Heart left ventricle (tissue), 13 donors: ENCODE measurements around the gene TMEM89.

Experiments used
- CTCF ChIP-seq, 12 donors: fragments of 200-600 bp; sonication (generic) in 4 of 12; IDR thresholded peaks; one replicate each; pipeline versions ENCODE4 v1.5.0 to v1.8.0; 2018 to 2022; ENCODE audit warnings: antibody characterized with exemption in 12 of 12, mild to moderate bottlenecking in 5 of 12
- POLR2A ChIP-seq, 2 donors: fragments of 450-650 bp; IDR thresholded peaks; one replicate each; pipeline ENCODE4 v1.6.1; 2017; ENCODE audit warnings: antibody characterized with exemption in 2 of 2, mild to moderate bottlenecking in 2 of 2, moderate library complexity in 2 of 2
- donor health status: ischemic (EF 13 %, LVEDD 7.1; RV severe dilation, severe dysfunction).
- donor health status: DM: no; HTN: yes; CAD: no.
- donor health status: DM: no; HTN: no; CAD: no.
- donor health status: ischemic (EF 25% LVEDD 6.9; RV normal size, moderate dysfunction).
- donor health status: ischemic (EF 25% LVEDD 5.7; RV mildly dilated, moderate dysfunction).
- donor health status: ischemic (EF 35%, LVEDD 5.7; RV mildly dilated, moderate dysfunction).
- donor health status: nonischemic (EF 11% LVEDD 7.7; RV severe dilation, severe dysfunction).
- donor health status: DM: yes; HTN: yes; CAD: no.
- donor health status: PGD.
- donor health status: ischemic (EF 29% LVEDD 5.4; RV normal size, mild dysfunction).
- donor health status: nonischemic (EF 23%, LVEDD 6.1; RV moderate dilation, normal function).

GRCh38 chr3:48573973-48574585, 47.5 kb downstream of the TMEM89 start:
- TF ChIP-seq CTCF (IDR thresholded peaks at IDR 0.05) (no peak), POLR2A (IDR thresholded peaks at IDR 0.05) (no peak)
